AML-193 (cell line): ENCODE measurements around the gene SLC1A7.

Source experiments
- DNase-seq, 2 experiments: peaks; one replicate each; lab custom pipeline; 2025; lab: John Stamatoyannopoulos, UW

SLC1A7 gene

DNA sequence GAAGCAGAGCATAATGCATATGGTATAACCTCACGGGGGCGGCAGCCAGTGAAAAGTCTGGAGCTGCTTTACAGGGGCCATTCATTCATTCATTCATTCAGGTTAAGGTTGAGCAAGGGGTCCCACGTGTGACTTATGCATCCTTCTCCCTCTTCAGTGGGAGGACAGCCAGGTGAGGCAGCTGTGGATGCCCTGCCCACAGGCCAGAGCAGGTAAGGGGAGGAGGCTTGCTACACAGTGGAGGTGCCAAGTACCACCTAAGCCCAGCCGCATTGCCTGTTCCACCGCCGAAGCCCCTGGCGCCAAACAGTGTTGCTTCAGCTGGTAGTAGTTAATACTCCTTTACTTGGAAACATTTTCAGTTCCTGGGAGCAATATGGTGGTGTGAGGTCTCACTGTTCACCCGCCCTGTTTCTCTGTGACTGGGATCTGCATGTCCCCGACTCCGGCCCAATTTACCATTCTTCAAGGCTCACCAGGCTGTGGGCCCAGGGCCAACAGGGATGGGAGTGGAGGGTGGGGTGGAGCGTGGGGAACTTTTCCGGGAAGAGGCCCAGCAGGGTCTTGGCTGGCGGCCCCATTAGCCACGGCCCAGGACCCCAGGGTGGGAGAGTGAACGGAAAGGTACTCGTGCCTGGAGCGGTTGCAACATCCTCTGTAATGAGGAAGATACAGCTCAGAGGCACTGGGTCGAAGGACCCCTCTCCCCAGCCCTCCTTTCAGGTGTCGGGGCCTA, 81.1 kb downstream of the SLC1A7 start:
- no peak for DNase-seq

DNA sequence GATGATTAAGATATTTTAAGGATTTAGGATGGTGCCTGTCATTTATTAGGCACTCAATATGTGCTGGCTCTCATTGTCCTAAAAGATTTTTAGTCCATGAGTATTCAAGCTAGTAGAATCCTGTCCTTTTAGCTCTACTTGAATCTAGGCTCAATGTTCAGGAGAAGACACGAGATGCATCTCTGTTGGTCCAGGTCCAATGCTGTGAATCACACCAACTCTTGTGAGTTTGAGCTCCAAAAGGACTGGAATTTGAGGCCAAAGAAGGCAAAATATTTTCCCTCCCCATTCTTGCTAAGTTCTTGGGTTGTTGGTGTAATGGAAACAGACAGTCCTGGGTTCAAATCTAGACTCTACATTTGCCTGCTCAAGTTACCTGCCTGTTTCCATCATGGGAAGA, 81.9 kb downstream of the SLC1A7 start:
- no peak for DNase-seq

DNA sequence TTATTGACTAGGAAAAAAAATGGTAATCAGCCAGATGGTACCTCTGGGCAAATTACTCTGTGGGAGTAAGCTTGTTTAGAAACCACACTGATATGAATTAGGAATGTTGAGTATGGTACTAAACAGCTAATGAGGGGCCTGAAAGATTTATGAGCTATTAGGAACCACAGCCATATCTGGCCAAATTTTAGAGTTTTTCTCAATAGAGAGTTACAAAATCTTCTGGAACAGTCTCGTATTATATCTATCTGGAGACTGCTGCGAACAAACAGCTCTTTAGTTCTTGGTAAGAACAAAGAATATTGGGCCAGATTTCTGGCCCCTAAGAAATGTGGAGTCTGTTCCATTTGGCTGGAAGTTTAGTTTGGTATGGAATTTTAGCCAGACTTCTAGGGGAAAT, 85.3 kb downstream of the SLC1A7 start:
- DNase-seq, result no peak

DNA sequence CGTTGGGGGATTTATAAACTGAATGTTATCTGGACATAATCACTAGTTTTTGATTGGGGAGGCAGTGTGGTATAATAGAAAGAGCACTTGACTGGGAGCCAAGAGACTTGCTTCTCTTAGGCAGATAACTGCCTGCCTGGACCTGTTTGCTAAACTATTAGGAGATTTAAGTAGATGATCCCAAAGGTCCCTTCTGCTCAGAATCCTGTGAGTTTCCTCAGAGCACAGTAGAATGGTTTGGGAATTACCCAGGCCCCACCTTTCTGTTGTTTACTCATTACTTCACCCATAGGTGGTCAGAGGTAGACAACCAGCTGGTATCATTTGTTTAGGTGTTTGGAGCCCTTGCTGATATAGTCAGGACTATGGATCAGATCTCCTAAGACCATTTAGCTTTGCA, 90.8 kb downstream of the SLC1A7 start:
- no peak for DNase-seq

DNA sequence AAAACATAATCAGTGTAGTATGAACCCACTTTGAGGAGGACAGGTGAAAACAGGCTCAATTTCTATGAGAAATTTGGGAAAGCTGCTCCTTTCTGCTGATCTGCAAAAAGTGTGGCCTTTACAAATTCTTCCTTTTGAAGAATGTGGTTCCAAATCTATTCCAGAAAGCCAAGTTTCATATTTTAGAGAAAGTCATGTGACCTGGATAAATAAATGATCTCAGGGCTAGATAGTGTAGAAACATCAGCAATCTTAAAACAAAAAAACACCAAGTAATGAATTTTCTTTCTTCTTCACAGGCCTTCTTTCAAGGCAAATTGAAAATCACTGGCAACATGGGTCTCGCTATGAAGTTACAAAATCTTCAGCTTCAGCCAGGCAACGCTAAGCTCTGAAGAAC, 92.1 kb downstream of the SLC1A7 start:
- DNase-seq, result no peak

DNA sequence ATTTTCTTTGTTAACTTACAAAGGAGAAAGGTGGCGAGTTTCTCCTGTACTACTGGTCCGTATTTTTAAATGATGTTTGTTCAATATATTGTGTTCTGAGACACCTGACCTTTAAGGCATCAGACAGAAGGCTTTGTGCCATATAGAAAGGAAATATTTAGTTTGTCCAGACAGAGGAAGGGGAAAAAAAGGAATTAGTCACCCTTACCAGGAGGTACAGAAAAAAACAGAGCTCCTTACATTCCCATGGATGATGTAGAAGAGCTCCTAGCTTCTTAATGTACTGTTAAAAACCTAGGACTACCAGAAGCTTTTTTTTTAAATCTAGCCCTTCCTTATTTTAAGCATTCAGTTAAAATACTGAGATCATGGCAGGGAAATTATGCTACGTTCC, 92.9 kb downstream of the SLC1A7 start:
- DNase-seq, result no peak

DNA sequence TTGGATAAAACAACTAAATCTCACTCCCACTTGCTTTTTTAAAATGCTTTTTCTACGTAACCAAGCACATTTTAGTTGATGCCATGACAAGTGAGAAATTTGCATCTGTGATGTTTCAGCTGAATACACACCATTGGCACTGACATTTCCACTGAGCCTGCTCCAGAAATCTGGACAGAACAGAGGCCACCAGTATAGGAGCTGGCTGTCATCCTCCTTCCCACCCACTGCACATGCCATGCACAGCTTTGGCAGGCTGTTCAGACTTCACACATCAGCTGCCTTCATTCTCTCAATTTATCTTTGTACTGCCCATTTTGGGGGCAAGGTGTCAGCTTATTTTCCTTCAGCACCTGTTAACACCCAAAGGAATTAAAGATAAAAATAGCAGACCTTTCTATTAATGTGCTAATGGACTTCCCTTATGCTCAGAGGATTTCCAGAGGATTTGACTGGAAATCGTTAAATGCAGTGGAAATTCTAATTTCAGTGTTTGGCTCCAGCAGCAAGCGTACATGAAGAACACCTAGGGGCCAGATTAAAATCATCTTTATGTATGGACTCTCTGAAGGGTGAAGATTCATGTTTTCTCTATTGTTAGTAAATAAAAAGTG, 93.4 kb downstream of the SLC1A7 start:
- DNase-seq, result no peak

DNA sequence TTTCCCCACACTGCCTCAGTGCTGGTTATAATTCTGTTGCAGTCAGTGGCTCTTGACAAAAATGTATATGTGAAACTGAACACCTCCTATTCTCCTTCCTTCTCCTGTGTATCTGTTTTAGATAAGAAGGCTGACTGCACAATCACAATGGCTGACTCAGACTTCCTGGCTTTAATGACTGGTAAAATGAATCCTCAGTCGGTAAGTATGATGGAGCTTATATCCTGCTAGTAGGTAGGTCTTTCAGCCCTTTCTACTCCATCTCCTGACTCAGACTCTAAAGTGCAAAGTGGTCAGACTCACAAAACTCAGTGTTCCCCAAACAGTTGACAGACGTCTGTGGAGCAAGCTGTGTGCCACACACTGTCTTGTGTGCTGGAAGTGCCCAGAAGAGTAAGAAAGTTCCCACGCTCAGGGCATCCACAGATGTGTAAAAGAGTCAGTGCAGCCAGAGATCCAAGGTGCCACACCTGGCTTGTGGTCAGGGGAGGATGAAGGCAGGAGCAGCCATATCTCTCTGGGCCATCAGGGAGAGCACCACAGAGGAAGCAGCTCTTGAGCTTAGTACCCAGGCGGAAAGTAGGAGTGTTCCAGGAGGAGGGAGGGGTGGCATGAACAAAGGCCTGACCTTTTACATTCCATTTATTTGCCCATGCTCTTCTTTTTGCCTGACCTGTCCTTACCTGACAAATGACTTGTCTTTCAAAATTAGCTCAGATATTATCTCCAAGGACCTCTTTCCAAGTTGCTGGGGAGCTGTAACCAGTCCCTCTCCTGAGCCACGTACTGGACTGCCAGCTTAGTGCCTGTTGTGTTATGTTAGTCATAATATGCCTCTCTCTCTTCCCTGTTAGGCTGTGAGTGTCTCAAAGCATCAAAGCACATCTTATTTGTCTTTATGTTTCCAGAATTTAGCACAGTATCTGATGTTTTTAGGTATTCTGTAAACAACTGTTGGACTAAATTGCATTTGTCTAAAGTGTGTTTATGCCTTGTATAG, 94.4 kb downstream of the SLC1A7 start:
- no peak for DNase-seq

DNA sequence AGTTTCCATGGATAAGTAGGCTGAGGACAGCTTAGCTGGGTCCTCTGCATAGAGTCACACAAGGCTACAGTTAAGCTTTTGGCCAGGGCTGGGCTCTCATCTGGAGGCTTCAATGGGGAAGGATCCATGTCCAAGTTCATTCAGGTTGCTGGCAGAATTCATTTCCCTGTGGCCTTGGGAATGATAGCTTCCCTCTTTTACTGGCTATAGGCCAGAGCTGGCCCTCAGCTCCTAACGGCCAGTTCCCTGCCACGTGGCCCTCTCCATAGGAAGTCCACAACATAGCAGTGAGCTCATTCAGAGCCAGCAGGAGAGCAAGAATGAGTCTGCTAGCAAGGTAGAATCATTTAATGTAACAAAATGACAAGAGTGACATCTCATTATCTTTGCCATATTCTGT, 95.5 kb downstream of the SLC1A7 start:
- DNase-seq, result no peak

DNA sequence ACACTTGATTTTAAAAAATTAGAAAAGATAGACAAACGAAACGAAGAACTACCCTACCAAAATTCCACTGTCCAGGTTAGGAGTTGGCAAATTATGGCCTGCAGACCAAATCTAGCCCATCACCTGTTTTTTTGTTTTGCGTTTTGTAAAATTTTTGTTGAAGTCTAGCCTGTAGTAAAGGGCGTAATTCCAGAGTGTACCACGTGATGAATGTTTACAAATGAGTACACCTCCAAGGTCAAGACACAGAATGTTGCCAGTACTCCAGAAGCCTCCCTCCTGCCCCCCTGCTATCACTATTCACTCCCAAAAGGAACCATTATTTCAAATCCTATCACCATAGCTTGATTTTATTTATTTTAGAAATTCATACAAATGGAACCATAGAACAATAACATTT, 97.5 kb downstream of the SLC1A7 start:
- no peak for DNase-seq

DNA sequence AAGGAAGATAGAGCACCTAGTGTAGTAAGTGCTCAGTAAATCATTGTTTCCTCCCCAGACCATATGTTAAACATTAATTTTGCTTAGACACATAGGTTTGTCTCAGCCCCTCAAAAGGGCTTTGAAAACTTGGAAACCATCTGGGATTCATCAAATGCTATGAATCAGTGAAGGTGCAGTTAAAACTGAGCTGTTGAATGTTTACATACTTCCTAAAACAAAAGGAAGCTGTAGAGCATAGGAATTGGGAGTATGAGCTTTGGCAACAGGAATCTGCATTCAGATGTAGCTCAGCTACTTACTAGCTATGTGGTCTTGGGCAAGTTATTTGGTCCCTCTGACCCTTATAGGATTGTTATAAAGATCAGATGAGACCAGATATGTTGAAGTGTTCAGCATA, 99.2 kb downstream of the SLC1A7 start:
- no peak for DNase-seq

DNA sequence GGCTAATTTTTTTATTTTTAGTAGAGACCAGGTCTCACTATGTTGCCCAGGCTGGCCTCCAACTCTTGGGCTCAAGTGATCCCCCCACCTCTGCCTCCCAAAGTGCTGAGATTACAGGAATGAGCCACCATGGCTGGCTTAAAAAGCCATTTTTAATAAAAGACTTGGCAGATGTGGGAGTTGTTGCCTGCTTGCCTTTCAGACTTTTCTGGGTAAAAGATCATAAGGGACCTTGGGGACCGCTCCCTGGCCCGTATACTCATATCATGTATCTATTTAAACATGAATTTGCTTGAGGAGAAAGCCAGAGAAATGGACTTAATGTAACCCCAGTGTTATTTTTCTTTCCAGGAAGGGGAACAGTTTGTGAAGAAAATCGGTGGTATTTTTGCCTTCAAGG, 103.9 kb downstream of the SLC1A7 start:
- DNase-seq, result no peak
